Activated CD8-positive, alpha-beta memory T cell treated with anti-CD3 and anti-CD28 coated beads, Interleukin-2, amount 50 U/mL, for 24 hours (primary cell): ENCODE data around the gene UBE2D2.
"Not testable (repeated sequence)": the region's sequence is repeated elsewhere in the genome, so short reads cannot be mapped to it uniquely, and the experiment has no call there.

Experiments
- DNase-seq: peaks from one replicate; pipeline ENCODE4 v3.0.0-alpha.2; 2020; ENCODE audit errors: extremely low read depth

Gene UBE2D2

DNA sequence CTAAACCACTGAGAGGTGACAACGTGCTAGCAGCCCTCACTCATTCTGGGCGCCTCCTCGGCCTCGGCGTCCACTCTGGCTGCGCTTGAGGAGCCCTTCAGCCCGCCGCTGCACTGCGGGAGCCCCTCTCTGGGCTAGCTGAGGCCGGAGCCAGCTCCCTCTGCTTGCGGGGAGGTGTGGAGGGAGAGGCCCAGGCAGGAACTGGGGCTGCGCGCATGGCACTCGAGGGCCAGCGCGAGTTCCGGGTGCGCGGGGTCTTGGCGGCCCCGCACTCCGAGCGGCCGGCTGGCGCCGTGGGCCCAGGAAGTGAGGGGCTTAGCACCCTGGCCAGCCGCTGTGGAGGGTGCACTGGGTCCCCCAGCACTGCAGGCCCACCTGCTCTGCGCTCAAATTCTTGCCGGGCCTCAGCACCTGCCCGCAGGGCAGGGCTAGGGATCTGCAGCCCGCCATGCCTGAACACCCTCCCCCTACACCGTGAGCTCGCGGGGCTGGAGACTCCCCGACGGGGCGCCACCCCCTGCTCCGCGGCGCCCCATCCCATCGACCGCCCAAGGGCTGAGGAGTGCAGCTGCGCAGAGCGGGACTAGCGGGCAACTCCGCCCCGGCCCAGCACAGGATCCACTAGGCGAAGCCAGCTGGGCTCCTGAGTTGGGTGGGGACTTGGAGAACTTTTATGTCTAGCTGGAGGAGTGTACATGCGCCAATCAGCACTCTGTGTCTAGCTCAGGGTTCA lies 11.8 kb upstream of the UBE2D2 start:
- no peak for DNase-seq

DNA sequence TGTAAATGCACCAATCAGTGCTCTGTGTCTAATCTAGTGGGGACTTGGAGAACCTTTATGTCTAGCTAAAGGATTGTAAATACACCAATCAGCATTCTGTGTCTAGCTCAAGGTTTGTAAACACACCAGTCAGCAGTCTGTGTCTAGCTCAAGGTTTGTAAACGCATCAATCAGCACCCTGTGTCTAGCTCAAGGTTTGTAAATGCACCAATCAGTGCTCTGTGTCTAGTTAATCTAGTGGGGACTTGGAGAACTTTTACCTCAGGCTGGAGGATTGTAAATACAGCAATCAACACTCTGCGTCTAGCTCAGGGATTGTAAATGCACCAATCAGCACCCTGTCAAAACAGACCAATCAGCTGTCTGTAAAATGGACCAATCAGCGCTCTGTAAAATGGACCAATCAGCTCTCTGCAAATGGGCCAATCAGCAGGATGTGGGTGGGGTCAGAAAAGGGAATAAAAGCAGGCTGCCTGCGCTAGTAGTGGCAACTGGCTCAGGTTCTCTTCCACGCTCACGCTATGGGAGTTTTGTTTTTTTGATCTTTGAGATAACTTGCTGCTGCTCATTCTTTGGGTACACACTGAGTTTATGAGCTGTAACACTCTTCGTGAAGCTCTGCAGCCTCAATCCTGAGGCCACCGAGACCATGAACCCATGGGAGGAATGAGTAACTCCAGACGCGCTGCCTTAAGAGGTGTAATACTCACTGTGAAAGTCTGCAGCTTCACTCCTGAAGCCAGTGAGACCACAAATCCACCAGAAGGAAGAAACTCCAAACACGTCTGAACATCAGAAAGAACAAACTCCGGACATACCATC lies 10.9 kb upstream of the UBE2D2 start:
- DNase-seq: not testable (repeated sequence)

DNA sequence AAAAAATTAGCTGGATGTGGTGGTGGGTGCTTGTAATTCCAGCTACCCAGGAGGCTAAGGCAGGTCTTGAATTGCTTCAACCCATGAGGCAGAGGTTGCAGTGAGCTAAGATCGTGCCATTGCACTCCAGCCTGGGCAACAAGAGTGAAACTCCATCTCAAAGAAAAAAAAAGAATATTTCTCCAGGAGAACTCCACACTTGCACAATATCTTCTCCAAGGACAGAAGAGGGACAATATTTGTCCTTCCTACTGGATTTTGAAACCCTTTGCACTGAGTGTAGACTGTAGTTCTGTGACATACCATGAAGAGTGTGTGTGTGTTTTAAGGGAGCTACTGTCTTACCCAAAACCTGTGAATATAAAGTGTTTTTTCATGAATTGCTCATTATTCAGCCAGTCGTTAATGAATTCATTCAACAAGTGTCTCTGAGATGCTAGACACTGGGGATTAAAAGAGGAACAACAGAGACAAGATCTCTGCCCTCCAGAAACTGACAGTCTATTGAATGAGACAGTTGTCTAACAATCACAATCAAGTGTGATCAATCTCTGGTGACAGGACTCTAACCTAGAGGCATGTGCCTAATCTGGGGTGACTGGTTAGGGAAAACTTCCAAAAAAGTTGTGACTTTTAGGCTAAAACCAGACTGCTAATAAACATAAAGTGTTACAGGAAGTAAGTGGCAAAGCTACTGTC lies 9.8 kb upstream of the UBE2D2 start:
- DNase-seq: no peak

DNA sequence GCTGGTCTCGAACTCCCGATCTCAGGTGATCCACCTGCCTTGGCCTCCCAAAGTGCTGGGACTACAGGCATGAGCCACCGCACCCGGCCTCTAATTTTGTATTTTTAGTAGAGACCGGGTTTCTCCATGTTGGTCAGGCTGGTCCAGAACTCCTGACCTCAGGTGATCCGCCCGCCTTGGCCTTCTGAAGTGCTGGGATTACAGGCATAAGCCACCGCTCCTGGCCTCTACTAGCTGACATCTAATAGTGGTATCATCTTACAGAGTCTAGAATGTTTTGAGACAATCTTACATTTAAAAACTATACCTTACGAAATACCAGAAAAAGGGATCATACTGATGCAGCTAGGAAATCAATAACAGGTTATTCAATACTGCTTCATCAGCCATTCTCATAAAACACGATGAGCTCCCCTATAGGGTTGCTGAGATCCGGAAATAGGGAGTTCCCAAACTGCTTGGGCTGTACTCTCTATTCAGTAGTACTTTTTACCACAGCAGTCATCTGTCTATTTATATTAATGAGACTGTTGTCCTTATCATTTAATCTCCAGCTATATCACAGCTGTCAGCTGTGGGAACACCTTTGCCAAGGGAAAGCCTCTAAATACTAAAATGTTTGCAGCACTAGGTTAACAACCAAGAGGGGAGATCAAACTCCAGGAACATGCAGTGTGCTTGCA lies 8.1 kb upstream of the UBE2D2 start:
- no peak for DNase-seq

DNA sequence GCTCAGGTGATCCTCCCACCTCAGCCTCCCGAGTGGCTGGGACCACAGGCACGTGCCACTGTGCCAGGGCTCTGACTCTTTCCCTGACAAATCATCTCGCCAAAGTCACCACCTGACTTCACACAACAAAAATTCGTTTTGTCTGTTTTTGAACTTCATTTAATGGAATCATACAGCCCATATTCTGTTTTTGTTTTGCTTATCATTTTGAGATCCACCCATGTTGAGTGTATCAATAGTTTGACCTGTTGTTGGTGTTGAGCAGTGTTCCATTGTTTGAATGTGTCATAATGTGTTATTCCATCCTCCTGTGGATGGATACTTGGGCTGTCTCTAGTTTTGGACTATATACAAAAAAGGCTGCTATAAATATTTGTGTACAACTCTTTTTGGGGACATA lies 6.9 kb upstream of the UBE2D2 start:
- DNase-seq: no peak

DNA sequence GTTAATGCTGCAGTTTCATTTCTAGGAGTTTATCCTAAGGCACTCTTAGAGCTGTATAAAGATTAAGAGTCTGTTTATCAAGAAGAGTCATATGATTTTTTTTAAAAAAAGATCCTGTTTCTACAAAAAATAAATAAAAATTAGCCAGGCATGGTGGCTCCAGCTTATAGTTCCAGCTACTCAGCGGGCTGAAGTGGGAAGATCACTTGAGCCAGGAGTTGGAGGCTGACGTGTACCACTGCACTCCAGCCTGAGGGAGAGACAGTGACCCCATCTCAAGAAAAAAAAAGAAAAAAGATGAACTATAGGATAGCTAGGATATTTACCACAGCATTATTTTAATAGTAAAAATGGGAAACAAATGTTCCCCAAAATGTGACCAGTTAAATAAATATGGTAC lies 3.3 kb upstream of the UBE2D2 start:
- DNase-seq: no peak

DNA sequence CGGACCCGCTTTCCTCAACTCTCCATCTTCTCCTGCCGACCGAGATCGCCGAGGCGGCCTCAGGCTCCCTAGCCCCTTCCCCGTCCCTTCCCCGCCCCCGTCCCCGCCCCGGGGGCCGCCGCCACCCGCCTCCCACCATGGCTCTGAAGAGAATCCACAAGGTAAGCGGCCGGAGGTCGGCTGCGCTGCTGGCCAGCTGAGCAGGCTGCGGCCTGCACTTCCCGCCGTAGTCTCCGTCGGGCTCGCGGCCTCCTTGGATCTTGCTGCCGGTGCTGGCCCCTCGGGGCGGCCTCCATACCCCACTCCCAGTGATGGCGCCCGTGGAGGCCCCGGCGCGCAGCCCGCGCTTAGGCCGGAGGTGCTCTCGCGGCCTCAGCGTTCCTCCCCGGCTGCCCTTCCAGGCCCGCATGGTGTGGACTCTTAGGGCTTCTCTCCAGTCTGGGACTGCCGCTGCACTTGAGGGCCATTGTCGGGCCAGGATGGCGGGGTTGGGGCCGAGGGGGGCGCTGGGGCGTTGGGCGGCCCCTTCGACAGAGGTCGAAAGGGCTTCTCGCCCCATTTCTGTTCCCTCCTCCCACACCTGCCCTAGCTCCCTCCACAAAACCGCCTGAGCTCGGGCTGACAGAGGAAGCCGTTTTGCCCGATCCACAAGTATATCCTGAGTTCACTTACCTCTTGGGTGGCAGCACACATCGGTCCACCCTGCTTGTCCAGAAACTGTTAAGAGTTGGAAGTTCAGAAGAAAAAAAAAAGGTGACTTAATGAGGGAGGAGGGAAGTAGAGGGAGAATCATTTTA lies 714 bp downstream of the UBE2D2 start:
- DNase-seq: no peak

DNA sequence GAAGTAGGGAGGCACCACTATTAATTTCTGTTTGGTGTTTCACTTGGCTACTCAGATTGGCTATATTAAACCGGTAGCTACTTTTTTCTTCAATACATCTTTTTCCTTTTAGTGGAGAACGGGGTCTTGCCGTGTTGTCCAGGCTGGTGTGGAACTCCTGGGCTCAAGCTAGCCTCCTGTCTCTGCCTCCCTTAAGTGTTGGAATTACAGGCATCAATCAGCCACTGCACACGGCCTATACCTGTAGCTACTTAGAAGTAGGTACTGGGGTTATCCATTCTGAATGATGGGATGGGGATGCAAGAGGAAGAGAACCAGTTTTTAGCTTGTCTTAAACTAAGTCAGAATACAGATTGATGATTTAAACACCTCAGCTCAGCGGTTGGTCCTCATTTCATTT lies 1.7 kb downstream of the UBE2D2 start:
- DNase-seq: no peak

DNA sequence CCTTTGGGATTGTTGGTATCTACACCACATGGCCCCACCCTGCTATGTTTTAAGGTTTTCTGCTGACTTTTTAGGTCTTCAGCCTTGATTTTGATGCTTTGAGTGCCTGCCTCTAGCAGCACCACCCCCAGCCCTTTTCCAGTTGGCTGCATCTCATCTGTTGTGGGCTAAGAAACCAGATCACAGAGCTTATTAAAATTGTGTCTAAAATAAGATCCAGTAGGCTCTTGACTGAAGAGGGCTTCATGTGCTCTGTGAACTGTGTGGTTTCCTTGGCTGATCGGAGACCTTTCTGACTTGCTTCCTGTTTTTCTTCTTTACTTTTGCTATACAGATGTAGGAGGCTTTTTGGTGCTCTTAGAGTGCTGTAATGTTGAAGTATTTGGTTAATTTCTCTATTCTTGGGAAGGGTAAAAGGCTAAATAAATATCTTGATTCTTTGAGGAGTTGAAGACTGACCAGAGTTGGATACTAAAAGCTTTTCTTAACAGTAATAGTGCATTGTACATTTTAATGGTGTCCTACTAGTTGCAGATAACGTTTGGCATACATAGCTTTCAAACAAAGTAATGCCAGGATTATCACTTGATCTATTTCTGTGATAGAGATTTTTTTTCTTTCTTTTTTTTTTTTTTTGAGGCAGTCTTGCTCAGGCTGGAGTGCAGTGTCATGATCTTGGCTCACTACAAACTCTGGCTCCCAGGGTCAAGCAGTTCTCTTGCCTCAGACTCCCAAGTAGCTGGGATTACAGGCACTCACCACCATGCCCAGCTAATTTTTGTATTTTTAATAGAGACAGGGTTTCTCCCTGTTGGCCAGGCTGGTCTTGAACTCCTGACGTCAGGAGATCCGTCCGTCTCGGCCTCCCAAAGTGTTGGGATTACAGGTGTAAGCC lies 4.5 kb downstream of the UBE2D2 start:
- DNase-seq: no peak

DNA sequence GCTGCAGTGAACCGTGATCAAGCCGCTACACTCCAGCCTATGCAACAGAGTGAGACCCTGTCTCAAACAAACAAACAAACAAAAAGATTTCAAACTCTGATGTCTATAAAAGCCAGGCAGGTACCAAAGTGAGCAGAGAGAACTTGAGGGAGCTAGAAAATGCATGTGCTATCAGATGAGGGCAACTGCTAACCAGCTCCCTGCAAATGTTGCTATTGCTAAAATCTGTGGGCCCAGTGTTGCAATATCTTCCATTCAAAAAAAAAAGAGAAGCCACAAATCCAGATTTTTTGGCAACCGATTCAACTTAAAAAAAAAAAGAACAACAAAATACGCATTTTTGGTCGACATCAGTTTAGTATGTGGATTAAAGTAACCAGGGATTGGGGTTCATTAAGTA lies 5.5 kb downstream of the UBE2D2 start:
- DNase-seq: no peak

DNA sequence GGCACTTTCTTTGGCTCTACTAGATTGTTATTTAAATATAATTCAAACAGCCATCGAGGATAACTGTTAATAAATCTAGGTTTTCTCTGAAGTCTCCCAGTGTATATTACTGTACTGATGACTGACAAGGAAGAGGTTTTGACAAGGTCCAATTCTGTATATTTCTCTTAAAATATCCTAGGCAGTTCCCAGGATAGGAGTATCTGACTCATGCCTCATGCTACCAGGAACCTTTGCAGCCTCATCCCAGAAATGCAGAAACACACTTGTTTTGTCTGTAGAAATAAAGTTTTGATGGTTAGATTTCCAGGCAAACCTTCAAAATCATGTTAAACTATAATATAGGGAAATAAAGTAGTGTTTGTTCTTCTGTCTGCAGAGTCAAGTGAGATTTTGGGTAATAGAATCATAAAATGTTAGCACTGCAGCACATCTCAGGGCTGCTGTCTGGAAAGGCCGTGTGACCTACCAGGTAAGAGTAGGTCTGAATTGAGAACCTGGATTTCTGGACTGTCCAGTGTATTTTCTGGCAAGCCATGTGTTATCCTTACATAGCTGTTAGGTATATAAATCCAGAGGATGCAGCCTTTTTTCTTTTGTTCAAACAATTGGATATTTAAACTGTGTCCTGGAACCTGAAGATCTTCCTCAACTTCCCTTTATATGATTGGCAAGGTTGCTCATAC lies 8.3 kb downstream of the UBE2D2 start:
- no peak for DNase-seq

DNA sequence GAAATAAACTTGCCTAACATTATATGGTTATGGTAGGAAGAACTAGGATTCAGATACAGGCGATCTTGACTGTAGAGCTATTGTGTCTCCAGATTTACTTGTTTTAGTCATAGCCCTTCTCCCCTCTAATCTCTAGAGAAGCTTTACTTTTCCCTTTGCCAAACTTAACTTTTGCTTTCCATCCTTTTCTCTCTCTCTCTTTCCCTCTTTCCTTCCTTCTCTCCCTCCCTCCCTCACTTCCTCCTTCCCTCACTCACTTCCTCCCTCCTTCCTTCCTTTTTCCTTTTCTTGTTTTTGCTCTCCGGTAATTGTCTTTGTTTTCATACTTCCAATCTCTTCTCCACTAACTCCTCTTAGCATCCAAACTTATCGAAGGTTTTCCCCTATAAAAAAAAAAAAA lies 10.4 kb downstream of the UBE2D2 start:
- DNase-seq: no peak

DNA sequence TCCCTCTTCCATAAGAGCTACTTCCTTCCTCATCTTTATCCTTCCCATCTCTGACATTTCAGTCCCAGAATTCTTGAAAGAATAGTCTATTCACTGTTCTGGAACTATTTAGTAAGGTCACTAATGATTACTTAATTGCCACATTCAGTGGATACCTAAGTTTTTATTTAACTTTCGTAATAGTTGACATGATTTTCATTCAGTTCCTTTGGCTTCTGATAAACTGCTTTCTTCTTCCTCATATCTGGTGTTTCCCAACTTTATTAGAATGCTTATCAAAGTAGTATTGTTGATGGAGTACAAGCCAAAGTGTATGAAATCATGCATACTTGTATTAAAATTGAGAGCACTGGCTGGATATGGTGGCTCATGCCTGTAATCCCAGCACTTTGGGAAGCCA lies 10.8 kb downstream of the UBE2D2 start:
- DNase-seq: no peak

DNA sequence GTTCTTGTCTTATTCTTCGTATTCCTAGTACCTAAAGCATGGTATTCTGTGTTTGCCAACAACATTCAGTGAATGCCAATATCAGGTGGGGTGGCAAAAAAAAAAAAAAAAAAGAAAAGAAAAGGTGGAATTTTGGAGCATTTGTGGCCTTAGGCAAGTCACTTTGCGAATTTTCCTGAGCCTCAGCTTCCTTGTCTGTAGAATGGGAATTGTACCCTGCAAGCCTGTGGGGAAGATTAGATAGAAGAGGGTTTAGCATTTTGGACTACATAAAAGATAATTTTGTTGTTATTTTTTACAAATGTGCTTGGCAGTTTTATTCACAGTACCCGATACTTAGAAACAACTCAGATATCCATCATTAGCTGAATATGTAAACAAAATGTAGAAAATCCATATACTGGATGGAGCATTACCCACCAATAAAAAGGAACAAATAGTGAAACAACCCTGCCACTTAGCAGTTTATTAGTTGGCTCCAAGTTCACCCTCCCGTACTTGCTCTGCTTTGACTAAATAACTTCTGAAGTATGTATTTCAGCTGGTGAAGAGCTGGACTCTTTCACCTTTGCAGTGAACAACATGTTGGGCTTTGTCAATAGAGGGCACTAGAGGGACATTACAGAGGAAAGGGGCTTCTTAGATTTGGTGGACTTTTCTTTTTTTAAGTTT lies 13.6 kb downstream of the UBE2D2 start:
- no peak for DNase-seq

DNA sequence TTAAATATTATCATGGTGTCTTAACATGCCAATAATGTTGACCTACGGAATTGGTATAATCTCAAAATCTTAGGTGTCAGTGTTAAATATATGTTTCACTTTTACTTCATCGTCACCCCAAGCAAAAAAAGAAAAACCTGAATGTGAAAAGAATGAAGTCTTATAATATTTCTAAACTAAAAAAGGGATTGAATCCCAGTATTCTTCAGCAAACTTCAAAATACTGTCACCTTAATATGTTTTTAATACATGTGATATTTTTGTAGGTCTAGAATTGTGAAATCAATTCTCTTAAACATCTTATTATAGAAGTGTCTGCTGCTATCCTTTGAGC lies 14.1 kb downstream of the UBE2D2 start:
- DNase-seq: no peak

DNA sequence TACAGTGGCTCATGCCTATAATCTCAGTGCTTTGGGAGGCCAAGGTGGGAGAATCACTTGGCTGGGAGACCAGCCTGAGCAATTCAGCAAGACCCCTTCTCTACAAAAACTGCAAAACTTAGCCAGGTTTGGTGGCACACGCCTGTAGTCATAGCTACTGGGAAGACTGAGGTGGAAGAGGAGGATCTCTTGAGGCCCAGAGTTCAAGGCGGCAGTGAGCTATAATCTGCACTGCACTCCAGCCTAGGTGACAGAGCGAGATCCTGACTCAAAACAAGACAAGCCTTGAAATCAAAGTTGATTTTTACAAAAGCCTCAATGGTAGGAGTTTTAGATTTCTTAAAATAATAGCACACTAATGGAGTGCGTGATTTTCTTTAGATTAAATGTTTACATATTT lies 14.6 kb downstream of the UBE2D2 start:
- no peak for DNase-seq

DNA sequence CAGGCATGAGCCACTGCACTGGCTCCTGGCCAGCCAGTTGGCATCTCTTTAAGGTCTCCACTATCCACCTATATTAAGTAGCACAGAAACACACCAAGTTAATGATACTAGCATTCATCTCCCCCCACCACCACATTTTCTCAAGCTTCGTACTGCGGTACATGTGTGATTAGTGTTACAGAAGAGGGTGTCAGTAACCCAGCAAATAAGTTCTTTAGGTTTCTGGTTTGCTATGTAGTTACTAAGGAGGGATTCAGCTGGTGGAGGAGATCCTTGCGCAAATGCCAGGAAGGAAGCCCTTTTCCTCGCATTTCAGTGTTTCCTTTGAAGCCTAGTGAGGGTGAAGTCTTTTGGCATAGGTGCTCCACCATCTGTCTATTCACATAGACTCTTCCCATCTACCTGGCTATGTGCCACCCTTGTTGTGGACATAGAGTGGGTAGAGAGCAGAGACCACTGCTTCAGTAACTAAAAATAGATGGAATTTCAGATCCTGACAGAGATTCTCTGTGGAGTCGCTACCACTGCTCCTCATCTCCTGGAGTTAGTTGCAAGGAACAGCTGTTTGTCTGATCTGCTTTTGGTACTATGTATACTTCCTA lies 16.7 kb downstream of the UBE2D2 start:
- no peak for DNase-seq

DNA sequence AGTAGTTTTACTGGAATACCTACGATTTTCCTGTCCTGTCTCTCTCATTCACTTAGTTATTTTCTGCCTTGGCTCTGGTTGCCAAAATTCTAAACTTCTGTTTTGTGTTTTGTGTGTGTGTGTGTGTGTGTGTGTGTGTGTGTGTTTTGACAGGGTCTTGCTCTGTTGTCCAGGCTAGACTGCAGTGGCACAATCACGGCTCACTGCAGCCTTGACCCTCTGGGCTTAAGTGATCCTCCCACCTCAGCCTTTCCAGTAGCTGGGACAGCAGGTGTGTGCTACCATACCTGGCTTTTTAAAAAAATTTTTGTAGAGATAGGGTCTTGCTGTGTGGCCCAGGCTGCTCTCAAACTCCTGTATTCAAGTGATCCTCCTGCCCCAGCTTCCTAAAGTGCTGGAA lies 17.2 kb downstream of the UBE2D2 start:
- DNase-seq: no peak

DNA sequence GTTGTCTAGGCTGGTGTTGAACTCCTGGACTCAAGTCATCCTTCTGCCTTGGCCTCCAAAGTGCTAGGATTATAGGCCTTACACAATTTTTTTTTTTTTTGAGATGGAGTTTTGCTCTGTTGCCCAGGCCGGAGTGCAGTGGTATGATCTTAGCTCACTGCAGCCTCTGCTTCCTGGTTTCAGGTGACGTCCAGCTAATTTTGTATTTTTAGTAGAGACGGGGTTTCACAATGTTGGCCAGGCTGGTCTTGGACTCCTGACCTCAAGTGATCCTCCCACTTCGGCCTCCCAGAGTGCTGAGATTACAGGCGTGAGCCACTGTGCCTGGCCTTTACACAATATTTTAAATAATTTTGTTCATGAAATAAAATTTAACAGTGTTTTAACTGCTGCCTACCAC lies 21.0 kb downstream of the UBE2D2 start:
- not testable (repeated sequence) for DNase-seq
